Cardiac muscle cell (in vitro differentiated cells and primary cell): Measurements from ENCODE around the gene ECHDC1. TPM values are rescaled to one million over a fixed set of nuclear protein-coding genes. Genes with fewer than 3 reads are reported as not detected.

Experiments
- DNase-seq, 2 donors: peaks; one replicate each; pipeline versions ENCODE4 v3.0.0 to v3.0.0-alpha.2; 2010 to 2017; ENCODE audit warnings: low read depth in 1 of 2, low spot score in 1 of 2
- H3K27ac ChIP-seq: fragments of 200-600 bp; sonication (generic); 2 replicates; pipeline ENCODE4 v1.5.1; 2016
- H3K27me3 ChIP-seq: fragments of 200-600 bp; sonication (generic); 2 replicates; pipeline ENCODE4 v1.6.0; 2016; ENCODE audit warnings: control low read depth
- H3K36me3 ChIP-seq: fragments of 200-600 bp; sonication (generic); 2 replicates; pipeline ENCODE4 v1.5.1; 2016; ENCODE audit warnings: control low read depth
- H3K4me1 ChIP-seq: fragments of 200-600 bp; sonication (generic); 2 replicates; pipeline ENCODE4 v1.8.1; 2017; ENCODE audit warnings: low read depth, mild to moderate bottlenecking, mixed run types
- H3K4me3 ChIP-seq: fragments of 200-600 bp; sonication (generic); 2 replicates; pipeline ENCODE4 v1.5.1; 2016; ENCODE audit warnings: mild to moderate bottlenecking
- H3K9me3 ChIP-seq: fragments of 200-600 bp; sonication (generic); 2 replicates; pipeline ENCODE4 v1.5.1; 2017; ENCODE audit warnings: low read depth, mild to moderate bottlenecking, control low read depth
- polyA plus RNA-seq: library from polyadenylated mRNA; unstranded; fragments of >200 nt; fragmentation: Nextera tagmentation; extraction: Ambion mirVana; gene quantifications from 2 replicates; pipeline ENCODE4 v1.2.1, GENCODE V29; 2016
- total RNA-seq: library from RNA; depleted of rRNA; stranded (reverse); fragments of >200 nt; gene quantifications from 2 replicates; pipeline ENCODE4 v1.2.3, GENCODE V29; 2016
- TF ChIP-seq, protein P1 (sequence below): IDR thresholded peaks from 2 replicates; pipeline ENCODE4 v1.5.1; 2012; ENCODE audit warnings: low read depth, mild to moderate bottlenecking, low read length

Gene ECHDC1
- total and polyA plus RNA-seq, 2 experiments from 2014 or later, result 36.1 to 68.4 TPM

DNA sequence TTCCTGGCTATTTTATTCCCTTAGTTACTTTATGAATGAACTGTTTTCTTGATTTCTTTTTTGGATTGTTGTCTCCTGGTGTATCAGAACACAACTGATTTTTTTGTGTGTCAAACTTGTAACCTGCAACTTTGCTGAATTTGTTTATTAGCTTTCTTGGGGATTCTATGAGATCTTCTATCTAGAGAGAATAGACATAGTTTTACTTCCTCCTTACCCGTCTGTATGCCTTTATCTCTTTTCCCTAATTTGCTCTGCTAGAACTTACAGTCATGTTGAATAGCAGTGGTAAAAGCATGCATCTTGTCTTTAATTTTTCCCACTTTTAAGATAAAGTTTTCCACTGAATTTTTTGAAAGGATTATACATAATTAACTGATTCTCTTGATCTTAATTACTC lies 63.6 kb downstream of the ECHDC1 start:
- Histone ChIP-seq H3K9me3 (no peaks in the 10 kb centered on the region), H3K36me3 (peaks cover 35% of the 10 kb centered on the region), H3K27ac (no peak overlapping the region), H3K27me3 (no peaks in the 10 kb centered on the region), H3K4me3 (no peak overlapping the region), H3K4me1 (no peaks in the 10 kb centered on the region)
- TF ChIP-seq, protein P1, sequence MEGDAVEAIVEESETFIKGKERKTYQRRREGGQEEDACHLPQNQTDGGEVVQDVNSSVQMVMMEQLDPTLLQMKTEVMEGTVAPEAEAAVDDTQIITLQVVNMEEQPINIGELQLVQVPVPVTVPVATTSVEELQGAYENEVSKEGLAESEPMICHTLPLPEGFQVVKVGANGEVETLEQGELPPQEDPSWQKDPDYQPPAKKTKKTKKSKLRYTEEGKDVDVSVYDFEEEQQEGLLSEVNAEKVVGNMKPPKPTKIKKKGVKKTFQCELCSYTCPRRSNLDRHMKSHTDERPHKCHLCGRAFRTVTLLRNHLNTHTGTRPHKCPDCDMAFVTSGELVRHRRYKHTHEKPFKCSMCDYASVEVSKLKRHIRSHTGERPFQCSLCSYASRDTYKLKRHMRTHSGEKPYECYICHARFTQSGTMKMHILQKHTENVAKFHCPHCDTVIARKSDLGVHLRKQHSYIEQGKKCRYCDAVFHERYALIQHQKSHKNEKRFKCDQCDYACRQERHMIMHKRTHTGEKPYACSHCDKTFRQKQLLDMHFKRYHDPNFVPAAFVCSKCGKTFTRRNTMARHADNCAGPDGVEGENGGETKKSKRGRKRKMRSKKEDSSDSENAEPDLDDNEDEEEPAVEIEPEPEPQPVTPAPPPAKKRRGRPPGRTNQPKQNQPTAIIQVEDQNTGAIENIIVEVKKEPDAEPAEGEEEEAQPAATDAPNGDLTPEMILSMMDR, result no peak
- DNase-seq, result no peak

DNA sequence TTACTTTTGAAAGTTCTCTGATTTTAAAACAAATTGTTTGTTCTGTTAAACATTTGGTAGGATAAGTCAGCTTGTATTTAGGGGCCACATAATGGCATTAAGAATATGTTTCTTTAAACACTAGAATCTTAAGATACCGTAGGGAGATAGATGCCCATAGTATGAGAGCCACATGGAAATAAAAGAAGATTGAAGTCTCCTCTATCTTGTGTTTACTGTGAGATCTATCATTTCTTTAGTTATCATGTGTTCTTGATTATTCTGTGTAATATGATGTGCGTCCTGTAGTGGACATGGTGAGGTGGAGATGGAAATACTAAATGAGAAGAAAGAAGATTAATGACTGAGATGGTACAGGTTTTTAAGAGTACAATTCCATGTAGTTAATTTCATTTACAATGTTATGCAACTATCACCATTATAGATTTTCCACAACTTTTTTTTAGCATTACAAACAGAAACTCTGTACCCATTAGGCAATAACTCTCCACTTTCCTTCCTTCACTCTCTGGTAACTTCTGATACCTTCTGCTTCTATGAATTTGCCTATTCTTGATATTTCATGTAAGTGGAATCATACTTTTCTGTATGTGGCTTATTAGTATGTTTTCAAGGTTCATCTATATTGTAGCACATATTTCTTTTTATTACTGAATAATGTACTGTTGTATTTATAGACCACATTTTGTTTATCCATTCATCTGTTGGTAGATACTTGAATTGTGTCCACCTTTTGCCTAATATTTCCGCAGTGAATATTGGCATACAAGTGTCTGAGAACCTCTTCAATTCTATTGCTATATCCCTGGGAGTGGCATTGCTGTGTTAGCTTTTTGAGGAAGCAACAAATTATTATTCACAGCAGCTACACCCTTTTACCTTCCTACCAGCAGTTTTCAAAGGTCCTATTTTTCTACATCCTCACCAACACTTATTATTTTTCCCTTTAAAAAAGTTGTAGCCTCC lies 65.2 kb downstream of the ECHDC1 start:
- H3K36me3 ChIP-seq, result peaks cover 29% of the 10 kb centered on the region
- H3K27ac ChIP-seq, result no peak overlapping the region
- TF ChIP-seq, protein P1, result no peak
- no peak overlapping the region for H3K4me3 ChIP-seq
- DNase-seq, result no peak
- H3K9me3 ChIP-seq, result no peaks in the 10 kb centered on the region
- no peaks in the 10 kb centered on the region for H3K4me1 ChIP-seq
- H3K27me3 ChIP-seq, result no peaks in the 10 kb centered on the region

DNA sequence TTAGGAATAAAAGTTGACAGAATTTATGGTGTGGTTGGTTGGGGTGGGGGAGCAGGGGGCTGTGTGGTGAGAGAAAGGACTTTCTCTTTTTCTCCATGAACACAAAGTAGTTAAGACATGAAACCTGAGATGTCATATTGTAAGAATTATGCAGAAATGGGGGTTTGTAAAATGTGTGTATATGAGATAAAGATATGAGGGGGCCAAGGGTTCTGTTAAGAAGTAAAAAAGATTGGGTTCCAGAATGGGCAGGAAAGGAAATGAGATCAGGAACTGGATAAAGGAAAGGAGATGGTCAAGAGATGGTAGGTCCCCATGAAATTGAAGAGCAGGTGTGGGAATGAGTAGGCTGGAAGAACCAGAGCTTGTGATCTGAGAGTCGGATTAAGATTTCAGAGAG lies 67.1 kb downstream of the ECHDC1 start:
- no peaks in the 10 kb centered on the region for H3K27me3 ChIP-seq
- H3K4me3 ChIP-seq, result no peak overlapping the region
- no peaks in the 10 kb centered on the region for H3K9me3 ChIP-seq
- TF ChIP-seq, protein P1, result no peak
- H3K4me1 ChIP-seq, result no peaks in the 10 kb centered on the region
- DNase-seq, result no peak
- H3K36me3 ChIP-seq, result peaks cover 16% of the 10 kb centered on the region
- no peak overlapping the region for H3K27ac ChIP-seq

DNA sequence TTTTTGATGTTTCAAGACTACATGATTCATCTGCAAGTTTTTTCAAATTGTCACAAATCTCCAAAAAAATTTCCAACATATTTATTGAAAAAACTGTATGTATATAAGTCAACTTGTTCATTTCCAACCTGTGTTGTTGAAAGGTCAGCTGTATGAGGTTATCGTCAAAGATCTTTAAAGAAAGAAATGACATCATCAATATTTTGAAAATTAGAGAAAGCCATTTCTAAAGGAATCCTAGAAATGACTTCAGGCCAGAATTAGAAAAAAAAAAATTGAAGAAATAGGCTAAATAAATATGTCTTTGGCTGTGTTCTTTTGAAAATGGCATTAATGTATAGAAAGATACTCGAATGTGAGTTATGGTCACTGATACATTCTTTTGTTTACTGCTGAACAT lies 69.9 kb downstream of the ECHDC1 start:
- H3K27me3 ChIP-seq, result no peaks in the 10 kb centered on the region
- H3K36me3 ChIP-seq, result no peaks in the 10 kb centered on the region
- TF ChIP-seq, protein P1, result no peak
- H3K4me3 ChIP-seq, result no peak overlapping the region
- peaks cover 9% of the 10 kb centered on the region for H3K4me1 ChIP-seq
- no peaks in the 10 kb centered on the region for H3K9me3 ChIP-seq
- no peak overlapping the region for H3K27ac ChIP-seq
- DNase-seq, result no peak

- peaks cover 9% of the 10 kb centered on the region for H3K4me1 ChIP-seq
- TF ChIP-seq, protein P1, result no peak
- H3K27ac ChIP-seq, result no peak overlapping the region
- H3K9me3 ChIP-seq, result no peaks in the 10 kb centered on the region
- no peaks in the 10 kb centered on the region for H3K36me3 ChIP-seq
- no peak for DNase-seq
- H3K27me3 ChIP-seq, result no peaks in the 10 kb centered on the region
- no peak overlapping the region for H3K4me3 ChIP-seq
Observed at GRCh38 chr6:127272576-127272975, 70.8 kb downstream of the ECHDC1 start.
